Natural killer cell (primary cell): ENCODE results near the gene C3AR1. TPM values are rescaled to one million over a fixed set of nuclear protein-coding genes. Genes with fewer than 3 reads are reported as not detected.
"Not testable (repeated sequence)": the region's sequence is repeated elsewhere in the genome, so short reads cannot be mapped to it uniquely, and the experiment has no call there.

ENCODE experiments used
- ATAC-seq, 3 donors: fragments of 150-1000 bp in 2 of 3; fragments of 200-7000 bp in 1 of 3; cut with Tn5 transposase; 1 replicate in 1 of 3; 2 replicates in 2 of 3; pipeline ENCODE4 v1.10.0; 2021; ENCODE audit warnings: mild to moderate bottlenecking in 2 of 3, moderate library complexity in 2 of 3
- DNase-seq, 2 donors: peaks; one replicate each; pipeline versions ENCODE4 v3.0.0 to v3.0.0-alpha.2; 2013 to 2021; ENCODE audit warnings: mixed read lengths in 1 of 2
- H3K27ac ChIP-seq: one replicate; pipeline ENCODE4 v1.5.1; 2013; ENCODE audit warnings: mild to moderate bottlenecking, low read length
- H3K27me3 ChIP-seq: one replicate; pipeline ENCODE4 v1.6.1; 2013; ENCODE audit warnings: low read length; ENCODE audit not compliant: control insufficient read depth, insufficient read depth
- H3K36me3 ChIP-seq: one replicate; pipeline ENCODE4 v1.6.1; 2013; ENCODE audit warnings: low read length; ENCODE audit not compliant: control insufficient read depth, insufficient read depth
- H3K4me1 ChIP-seq: one replicate; pipeline ENCODE4 v1.6.1; 2013; ENCODE audit warnings: low read length; ENCODE audit not compliant: control insufficient read depth, insufficient read depth
- H3K4me3 ChIP-seq: one replicate; pipeline ENCODE4 v1.5.1; 2013; ENCODE audit warnings: low read length
- H3K9me3 ChIP-seq: one replicate; pipeline ENCODE4 v1.6.1; 2013; ENCODE audit warnings: low read length; ENCODE audit not compliant: control insufficient read depth, insufficient read depth
- H3K27ac Mint-ChIP-seq, 2 donors: one replicate each; pipeline ENCODE4 v1.8.0; 2022; ENCODE audit warnings: mild to moderate bottlenecking in 2 of 2, mixed read lengths in 2 of 2, moderate library complexity in 1 of 2
- H3K27me3 Mint-ChIP-seq, 2 donors: one replicate each; pipeline ENCODE4 v1.8.0; 2022; ENCODE audit warnings: low read depth in 2 of 2, mixed read lengths in 2 of 2
- H3K36me3 Mint-ChIP-seq: one replicate; pipeline ENCODE4 v1.8.0; 2022; ENCODE audit warnings: mixed read lengths
- H3K4me1 Mint-ChIP-seq, 2 donors: one replicate each; pipeline ENCODE4 v1.8.0; 2022; ENCODE audit warnings: mixed read lengths in 2 of 2
- H3K4me3 Mint-ChIP-seq: one replicate; pipeline ENCODE4 v1.8.0; 2022; ENCODE audit warnings: mild to moderate bottlenecking, moderate library complexity, mixed read lengths
- H3K9me3 Mint-ChIP-seq, 2 donors: one replicate each; pipeline ENCODE4 v1.8.0; 2022; ENCODE audit warnings: mixed read lengths in 2 of 2
- CTCF ChIP-seq: fragments of 200-600 bp; IDR thresholded peaks from one replicate; pipeline ENCODE4 v1.8.0; 2022; ENCODE audit warnings: antibody characterized with exemption
- WGBS: methylation state at CpG from one replicate; pipeline ENCODE4 v1.1.7; 2013; ENCODE audit warnings: missing lambda C conversion rate; ENCODE audit not compliant: insufficient coverage; 5-methylcytosine and 5-hydroxymethylcytosine counted together
- intact Hi-C: fragments of 100-400 bp; cut with micrococcal nuclease; formaldehyde crosslinking; loops from one replicate; pipeline ENCODE4 v1.14.2; 2022
- total RNA-seq, 4 donors: library from RNA; stranded (reverse); fragments of 120-200 nt in 1 of 4; gene quantifications; one replicate each; pipeline versions ENCODE4 v1.2.3 to v1.2.4, GENCODE V29; 2013 to 2022

The C3AR1 gene
- total RNA-seq, 3 donors from 2014 or later (not counting 1 experiment from before 2014, with no cell fraction given), result 9.5 to 16.9 (median 13.0) TPM

GRCh38 chr12:8088574-8088973, 22.4 kb upstream of the C3AR1 start:
- H3K4me1 Mint-ChIP-seq, result peaks cover 34 to 36% of the 10 kb centered on the region in 2 donors
- H3K27me3 ChIP-seq, result no peaks in the 10 kb centered on the region
- peaks cover 27% of the 10 kb centered on the region for H3K4me1 ChIP-seq

GRCh38 chr12:8087666-8088065, 21.5 kb upstream of the C3AR1 start:
- Histone ChIP-seq H3K9me3 (no peaks in the 10 kb centered on the region), H3K27ac (peak overlapping the region; percentile 80), H3K27me3 (no peaks in the 10 kb centered on the region), H3K4me1 (peaks cover 32% of the 10 kb centered on the region), H3K36me3 (peaks cover 30% of the 10 kb centered on the region), H3K4me3 (no peak overlapping the region)
- H3K9me3 Mint-ChIP-seq, result no peaks in the 10 kb centered on the region
- intact Hi-C loops, result loop anchor here (5.0 kb wide), 1 partner anchor 155 kb away; no protein-coding TSS in a partner anchor
- peaks cover 27% of the 10 kb centered on the region for H3K36me3 Mint-ChIP-seq
- H3K27me3 Mint-ChIP-seq, result no peaks in the 10 kb centered on the region
- ATAC-seq (no peak), DNase-seq (peak in 1 of 2 donors; percentile 49)
- H3K4me1 Mint-ChIP-seq, result peaks cover 40 to 42% of the 10 kb centered on the region in 2 donors
- H3K4me3 Mint-ChIP-seq, result peak overlapping the region; percentile 70
- WGBS, result no CpG with 5 or more reads among the region's 2 CpGs
- no peak for TF ChIP-seq CTCF
- H3K27ac Mint-ChIP-seq, result peak overlapping the region; percentile 86 to 90

More at GRCh38 chr12:8088574-8088973, 22.4 kb upstream of the C3AR1 start:
- H3K27me3 Mint-ChIP-seq, result no peaks in the 10 kb centered on the region
- H3K36me3 Mint-ChIP-seq, result peaks cover 34% of the 10 kb centered on the region
- WGBS, result 1% methylated on average over 3 of the region's 3 CpGs
- intact Hi-C loops, result loop anchor here (5.0 kb wide), 1 partner anchor 156 kb away; no protein-coding TSS in a partner anchor
- H3K36me3 ChIP-seq, result peaks cover 40% of the 10 kb centered on the region
- H3K4me3 Mint-ChIP-seq, result peak overlapping the region; percentile 70
- peak in 1 of 2 donors; percentile 77 for DNase-seq
- H3K27ac ChIP-seq, result peak overlapping the region; percentile 80
- H3K4me3 ChIP-seq, result no peak overlapping the region
- H3K9me3 Mint-ChIP-seq, result no peaks in the 10 kb centered on the region
- peak overlapping the region; percentile 86 to 90 for H3K27ac Mint-ChIP-seq
- no peak for TF ChIP-seq CTCF
- ATAC-seq, result peak; percentile 83 to 95 (median 89)
- no peaks in the 10 kb centered on the region for H3K9me3 ChIP-seq

- peaks cover 34% of the 10 kb centered on the region for H3K4me1 ChIP-seq
- H3K36me3 Mint-ChIP-seq, H3K27me3 Mint-ChIP-seq, H3K36me3 ChIP-seq, H3K4me3 ChIP-seq, H3K9me3 Mint-ChIP-seq, H3K27ac ChIP-seq, ATAC-seq, H3K9me3 ChIP-seq, intact Hi-C loops, H3K27me3 ChIP-seq: not testable (repeated sequence)
- H3K27ac Mint-ChIP-seq, result peak overlapping the region; percentile 96 to 97
- WGBS, result 100% methylated on average over 1 of the region's 3 CpGs
- peaks cover 46 to 51% of the 10 kb centered on the region in 2 donors for H3K4me1 Mint-ChIP-seq
- H3K4me3 Mint-ChIP-seq, result peak overlapping the region; percentile 78
- peak in 1 of 2 donors; percentile 27 for DNase-seq
These were observed 18.2 kb upstream of the C3AR1 start for GRCh38 chr12:8084351-8084750.

- TF ChIP-seq CTCF, result no peak
- Histone ChIP-seq H3K4me1 (peaks cover 23% of the 10 kb centered on the region), H3K27ac (peak overlapping the region; percentile 89), H3K9me3 (no peaks in the 10 kb centered on the region), H3K4me3 (peak overlapping the region; percentile 71), H3K36me3 (no peaks in the 10 kb centered on the region), H3K27me3 (no peaks in the 10 kb centered on the region)
- WGBS, result 3% methylated on average over 3 of the region's 4 CpGs
- no peak for ATAC-seq
- H3K27ac Mint-ChIP-seq, result peak overlapping the region; percentile 96 to 97
- no peaks in the 10 kb centered on the region for H3K27me3 Mint-ChIP-seq
- peaks cover 32 to 37% of the 10 kb centered on the region in 2 donors for H3K4me1 Mint-ChIP-seq
- no peaks in the 10 kb centered on the region for H3K9me3 Mint-ChIP-seq
- intact Hi-C loops, result loop anchor here (1.0 kb wide), 3 partner anchors 16 to 56 kb away; partner anchors contain the start of gene C3AR1
- no peak for DNase-seq
- peak overlapping the region; percentile 98 for H3K4me3 Mint-ChIP-seq
- H3K36me3 Mint-ChIP-seq, result no peaks in the 10 kb centered on the region
These were observed 16.6 kb upstream of the C3AR1 start for GRCh38 chr12:8082808-8083100.
